ENCODE results near the gene DOCK1.
A peak's percentile ranks its signal among the peaks of the same experiment; 100 is the strongest.

Gene DOCK1

GRCh38 chr10:127485153-127485857, 580.1 kb downstream of the DOCK1 start:
- Histone ChIP-seq H2AK5ac (ENCODE audit: low read length) (no peak overlapping the region), H2BK5ac (ENCODE audit: low read depth, low read length, poor library complexity) (no peak overlapping the region), H3K4me3 (ENCODE audit: low read depth, low read length) (no peak overlapping the region), H2BK120ac (ENCODE audit: insufficient read depth, low read length, poor library complexity) (no peak overlapping the region), H3K18ac (ENCODE audit: low read length) (no peak overlapping the region), H4K12ac (ENCODE audit: low read depth, low read length) (no peak overlapping the region), H3K79me2 (ENCODE audit: control insufficient read depth, insufficient read depth, low read length, poor library complexity) (no peaks in the 10 kb centered on the region), H4K91ac (ENCODE audit: low read depth, low read length) (no peak overlapping the region), H3K9me3 (ENCODE audit: insufficient read depth, low read depth, low read length) (no peaks in the 10 kb centered on the region), H3K27ac (ENCODE audit: low read depth, low read length) (no peak overlapping the region), H3K79me1 (ENCODE audit: low read length) (no peaks in the 10 kb centered on the region), H3K9ac (ENCODE audit: low read length) (no peak overlapping the region), H3K36me3 (ENCODE audit: control insufficient read depth in 1 of 2, insufficient read depth in 2 of 2, low read length in 2 of 2) (no peaks in the 10 kb centered on the region), H4K8ac (ENCODE audit: low read depth, low read length) (no peak overlapping the region), H2AFZ (ENCODE audit: insufficient read depth, low read length, poor library complexity) (no peak overlapping the region), H3K4ac (ENCODE audit: low read depth, low read length) (no peak overlapping the region), H3K23ac (ENCODE audit: low read length) (no peak overlapping the region), H3K14ac (ENCODE audit: low read length) (no peak overlapping the region), H3K27me3 (ENCODE audit: insufficient read depth, low read length) (no peaks in the 10 kb centered on the region), H3K4me2 (ENCODE audit: low read length) (no peak overlapping the region), H2BK12ac (ENCODE audit: low read length) (no peak overlapping the region), H3K4me1 (ENCODE audit: control insufficient read depth in 1 of 2, insufficient read depth in 2 of 2, low read length in 2 of 2) (no peaks in the 10 kb centered on the region)
- DNase-seq: peak; percentile 8 to 14
- no CpG with 5 or more reads among the region's 16 CpGs for WGBS (ENCODE audit: extremely low coverage, insufficient coverage, insufficient read length)

- Histone ChIP-seq H2BK120ac (ENCODE audit: insufficient read depth, low read length, poor library complexity) (no peak overlapping the region), H4K12ac (ENCODE audit: low read depth, low read length) (no peak overlapping the region), H3K79me2 (ENCODE audit: control insufficient read depth, insufficient read depth, low read length, poor library complexity) (no peaks in the 10 kb centered on the region), H3K36me3 (ENCODE audit: control insufficient read depth in 1 of 2, insufficient read depth in 2 of 2, low read length in 2 of 2) (no peaks in the 10 kb centered on the region), H3K79me1 (ENCODE audit: low read length) (no peaks in the 10 kb centered on the region), H3K18ac (ENCODE audit: low read length) (no peak overlapping the region), H3K14ac (ENCODE audit: low read length) (no peak overlapping the region), H3K4me2 (ENCODE audit: low read length) (no peak overlapping the region), H3K4me1 (ENCODE audit: control insufficient read depth in 1 of 2, insufficient read depth in 2 of 2, low read length in 2 of 2) (no peaks in the 10 kb centered on the region), H2AFZ (ENCODE audit: insufficient read depth, low read length, poor library complexity) (no peak overlapping the region), H4K91ac (ENCODE audit: low read depth, low read length) (no peak overlapping the region), H3K9ac (ENCODE audit: low read length) (no peak overlapping the region), H3K4me3 (ENCODE audit: low read depth, low read length) (no peak overlapping the region), H2BK12ac (ENCODE audit: low read length) (no peak overlapping the region), H3K9me3 (ENCODE audit: insufficient read depth, low read depth, low read length) (no peaks in the 10 kb centered on the region), H3K23ac (ENCODE audit: low read length) (no peak overlapping the region), H2AK5ac (ENCODE audit: low read length) (no peak overlapping the region), H3K27ac (ENCODE audit: low read depth, low read length) (no peak overlapping the region), H2BK5ac (ENCODE audit: low read depth, low read length, poor library complexity) (no peak overlapping the region), H3K4ac (ENCODE audit: low read depth, low read length) (no peak overlapping the region), H3K27me3 (ENCODE audit: insufficient read depth, low read length) (no peaks in the 10 kb centered on the region), H4K8ac (ENCODE audit: low read depth, low read length) (no peak overlapping the region)
- DNase-seq: no peak
- WGBS (ENCODE audit: extremely low coverage, insufficient coverage, insufficient read length): no CpG with 5 or more reads among the region's 6 CpGs
Measured at GRCh38 chr10:127486355-127486754, 581.1 kb downstream of the DOCK1 start.

- H3K4me3 ChIP-seq (ENCODE audit: low read depth, low read length): no peak overlapping the region
- no peak overlapping the region for H3K9ac ChIP-seq (ENCODE audit: low read length)
- no peak overlapping the region for H2BK12ac ChIP-seq (ENCODE audit: low read length)
- H3K4me2 ChIP-seq (ENCODE audit: low read length): no peak overlapping the region
- H4K12ac ChIP-seq (ENCODE audit: low read depth, low read length): no peak overlapping the region
- H4K8ac ChIP-seq (ENCODE audit: low read depth, low read length): no peak overlapping the region
- H2AFZ ChIP-seq (ENCODE audit: insufficient read depth, low read length, poor library complexity): no peak overlapping the region
- H3K23ac ChIP-seq (ENCODE audit: low read length): no peak overlapping the region
- no peak overlapping the region for H4K91ac ChIP-seq (ENCODE audit: low read depth, low read length)
- no CpG with 5 or more reads among the region's 8 CpGs for WGBS (ENCODE audit: extremely low coverage, insufficient coverage, insufficient read length)
- H3K4ac ChIP-seq (ENCODE audit: low read depth, low read length): no peak overlapping the region
- no peak overlapping the region for H2AK5ac ChIP-seq (ENCODE audit: low read length)
- no peaks in the 10 kb centered on the region for H3K27me3 ChIP-seq (ENCODE audit: insufficient read depth, low read length)
- H2BK5ac ChIP-seq (ENCODE audit: low read depth, low read length, poor library complexity): no peak overlapping the region
- no peaks in the 10 kb centered on the region for H3K79me2 ChIP-seq (ENCODE audit: control insufficient read depth, insufficient read depth, low read length, poor library complexity)
- H3K14ac ChIP-seq (ENCODE audit: low read length): no peak overlapping the region
- H3K27ac ChIP-seq (ENCODE audit: low read depth, low read length): no peak overlapping the region
- no peak overlapping the region for H3K18ac ChIP-seq (ENCODE audit: low read length)
- no peaks in the 10 kb centered on the region for H3K79me1 ChIP-seq (ENCODE audit: low read length)
- peaks cover 2% of the 10 kb centered on the region for H3K9me3 ChIP-seq (ENCODE audit: insufficient read depth, low read depth, low read length)
- peak in 1 of 2 donors; percentile 18 for DNase-seq
- H2BK120ac ChIP-seq (ENCODE audit: insufficient read depth, low read length, poor library complexity): no peak overlapping the region
- H3K4me1 ChIP-seq (ENCODE audit: control insufficient read depth in 1 of 2, insufficient read depth in 2 of 2, low read length in 2 of 2): no peaks in the 10 kb centered on the region
- no peaks in the 10 kb centered on the region for H3K36me3 ChIP-seq (ENCODE audit: control insufficient read depth in 1 of 2, insufficient read depth in 2 of 2, low read length in 2 of 2)
Measured at GRCh38 chr10:127492607-127493250, 587.5 kb downstream of the DOCK1 start.

GRCh38 chr10:127496035-127496434, 590.8 kb downstream of the DOCK1 start:
- no peak overlapping the region for H3K27ac ChIP-seq (ENCODE audit: low read depth, low read length)
- WGBS (ENCODE audit: extremely low coverage, insufficient coverage, insufficient read length): no CpG with 5 or more reads among the region's 13 CpGs
- no peak overlapping the region for H3K9ac ChIP-seq (ENCODE audit: low read length)
- H2BK12ac ChIP-seq (ENCODE audit: low read length): no peak overlapping the region
- H3K79me2 ChIP-seq (ENCODE audit: control insufficient read depth, insufficient read depth, low read length, poor library complexity): no peaks in the 10 kb centered on the region
- H3K14ac ChIP-seq (ENCODE audit: low read length): no peak overlapping the region
- H3K23ac ChIP-seq (ENCODE audit: low read length): no peak overlapping the region
- no peak overlapping the region for H2AK5ac ChIP-seq (ENCODE audit: low read length)
- H4K12ac ChIP-seq (ENCODE audit: low read depth, low read length): no peak overlapping the region
- no peaks in the 10 kb centered on the region for H3K4me1 ChIP-seq (ENCODE audit: control insufficient read depth in 1 of 2, insufficient read depth in 2 of 2, low read length in 2 of 2)
- H3K79me1 ChIP-seq (ENCODE audit: low read length): no peaks in the 10 kb centered on the region
- no peaks in the 10 kb centered on the region for H3K36me3 ChIP-seq (ENCODE audit: control insufficient read depth in 1 of 2, insufficient read depth in 2 of 2, low read length in 2 of 2)
- H4K91ac ChIP-seq (ENCODE audit: low read depth, low read length): no peak overlapping the region
- no peak overlapping the region for H3K4me3 ChIP-seq (ENCODE audit: low read depth, low read length)
- no peaks in the 10 kb centered on the region for H3K27me3 ChIP-seq (ENCODE audit: insufficient read depth, low read length)
- no peak overlapping the region for H4K8ac ChIP-seq (ENCODE audit: low read depth, low read length)
- peaks cover 2% of the 10 kb centered on the region for H3K9me3 ChIP-seq (ENCODE audit: insufficient read depth, low read depth, low read length)
- no peak for DNase-seq
- no peak overlapping the region for H2BK5ac ChIP-seq (ENCODE audit: low read depth, low read length, poor library complexity)
- H3K4ac ChIP-seq (ENCODE audit: low read depth, low read length): no peak overlapping the region
- H3K4me2 ChIP-seq (ENCODE audit: low read length): no peak overlapping the region
- H2AFZ ChIP-seq (ENCODE audit: insufficient read depth, low read length, poor library complexity): no peak overlapping the region
- H3K18ac ChIP-seq (ENCODE audit: low read length): no peak overlapping the region
- H2BK120ac ChIP-seq (ENCODE audit: insufficient read depth, low read length, poor library complexity): no peak overlapping the region

All from trophoblast cell (in vitro differentiated cells and primary cell).